OCI-LY3 (cell line): ENCODE results near the gene PHF21B.

Experiments
- CTCF ChIP-seq: fragments of 200-600, 300-600 bp; sonication (generic); IDR thresholded peaks from 2 replicates; pipeline ENCODE4 v1.5.1; 2014; ENCODE audit warnings: antibody characterized with exemption, low read length, low read depth
- EZH2phosphoT487 ChIP-seq: fragments of 200-600 bp; shearing (Covaris generic); IDR thresholded peaks from 2 replicates; pipeline ENCODE4 v1.6.1; 2018; ENCODE audit warnings: antibody characterized with exemption, mixed run types, low read depth

- TF ChIP-seq CTCF (no peak), EZH2phosphoT487 (no peak)
Observed at GRCh38 chr22:45045208-45045607, 35.4 kb upstream of the PHF21B start.
